K562 (cell line): ENCODE data around the gene AP2A2. TPM values are rescaled to one million over a fixed set of nuclear protein-coding genes. Genes with fewer than 3 reads are reported as not detected.

Experiments used
- ATAC-seq: fragments of 200-7000 bp; cut with Tn5 transposase; 3 replicates; pipeline ENCODE4 v1.9.1; 2020; ENCODE audit warnings: moderate library complexity
- BruUV-seq: library from RNA; stranded (reverse); fragments of 400-500 nt; replicated peaks from 2 replicates; lab custom pipeline; 2021; lab: Mats Ljungman, UMichigan
- CTCF ChIA-PET: fragments of 300-600 bp; formaldehyde crosslinking; extraction: SDS; loops from one replicate; lab custom pipeline; 2021; ENCODE audit warnings: low intra/inter-chr PET ratio; lab: Yijun Ruan, JAX
- POLR2A ChIA-PET: fragments of 300-600, 350-650 bp; sonication (Branson Sonifier 250); formaldehyde crosslinking; extraction: SDS; loops from one replicate; lab custom pipeline; 2021; ENCODE audit warnings: antibody characterized with exemption, inconsistent platforms; lab: Yijun Ruan, JAX
- DNase-seq, 4 experiments: peaks; one replicate each; pipeline versions ENCODE4 v3.0.0 to v3.0.0-alpha.2; 2011 to 2018; ENCODE audit warnings: low spot score in 3 of 4, mixed read lengths in 3 of 4; ENCODE audit errors: extremely low read depth in 1 of 4
- FAIRE-seq: peaks from 2 replicates; lab custom pipeline; 2011; peaks lifted over from hg19 to GRCh38; lab: Jason Lieb, UNC
- H2AFZ ChIP-seq: 2 replicates; pipeline ENCODE4 v1.6.0; 2011; ENCODE audit warnings: low read depth, low read length, control low read depth, inconsistent platforms
- H3K27ac ChIP-seq: fragments of 200-600 bp; 3 replicates; pipeline ENCODE4 v1.8.0; 2011; ENCODE audit warnings: low read depth, mild to moderate bottlenecking, control low read depth, inconsistent platforms, low read length, moderate library complexity, mixed read lengths; ENCODE audit errors: extremely low read depth
- H3K27me3 ChIP-seq, 2 experiments: fragments of 300-600 bp in 1 of 2; 2 replicates in 1 of 2; 3 replicates in 1 of 2; pipeline versions ENCODE4 v1.6.0 to v1.8.0; 2011; ENCODE audit warnings: inconsistent platforms in 2 of 2, low read length in 2 of 2, mild to moderate bottlenecking in 1 of 2, mixed read lengths in 1 of 2, moderate library complexity in 1 of 2; ENCODE audit not compliant: control insufficient read depth in 2 of 2, insufficient read depth in 2 of 2
- H3K36me3 ChIP-seq: fragments of 300-600 bp; 3 replicates; pipeline ENCODE4 v1.8.0; 2011; ENCODE audit warnings: mild to moderate bottlenecking, low read length, inconsistent platforms; ENCODE audit not compliant: control insufficient read depth, insufficient read depth
- H3K4me1 ChIP-seq, 2 experiments: fragments of 200-600 bp in 1 of 2; replicated peaks in 1 of 2; 2 replicates in 1 of 2; 3 replicates in 1 of 2; pipeline versions ENCODE4 v1.5.1 to v1.8.0; 2011; ENCODE audit warnings: inconsistent platforms in 2 of 2, low read length in 2 of 2, mild to moderate bottlenecking in 1 of 2, mixed read lengths in 1 of 2, moderate library complexity in 1 of 2; ENCODE audit not compliant: control insufficient read depth in 2 of 2, insufficient read depth in 2 of 2
- H3K4me2 ChIP-seq: 2 replicates; pipeline ENCODE4 v1.6.1; 2011; ENCODE audit warnings: low read length, control low read depth, inconsistent platforms, mixed read lengths; ENCODE audit not compliant: insufficient read depth
- H3K4me3 ChIP-seq: fragments of 200-600 bp; sonication (generic), shearing (Covaris generic); 2 replicates; pipeline ENCODE4 v1.5.1; 2016; ENCODE audit warnings: control low read depth, inconsistent platforms
- H3K79me2 ChIP-seq: fragments of 200-600 bp; 3 replicates; pipeline ENCODE4 v1.8.0; 2011; ENCODE audit warnings: low read length, inconsistent platforms; ENCODE audit not compliant: control insufficient read depth, insufficient read depth
- H3K9ac ChIP-seq, 2 experiments: 2 replicates each; pipeline versions ENCODE4 v1.6.0 to v1.6.1; 2011; ENCODE audit warnings: low read depth in 2 of 2, low read length in 2 of 2, control low read depth in 1 of 2, inconsistent platforms in 1 of 2, mild to moderate bottlenecking in 1 of 2, mixed read lengths in 1 of 2; ENCODE audit not compliant: insufficient read depth in 1 of 2
- H3K9me1 ChIP-seq: one replicate; pipeline ENCODE4 v1.6.0; 2011; ENCODE audit warnings: inconsistent platforms, mild to moderate bottlenecking, low read length, moderate library complexity; ENCODE audit not compliant: control insufficient read depth, insufficient read depth
- H3K9me3 ChIP-seq: replicated peaks from 2 replicates; pipeline ENCODE4 v1.5.1; 2011; ENCODE audit warnings: low read depth, low read length, inconsistent platforms; ENCODE audit not compliant: control insufficient read depth, insufficient read depth
- H4K20me1 ChIP-seq: replicated peaks from 2 replicates; pipeline ENCODE4 v1.6.1; 2011; ENCODE audit warnings: low read length, inconsistent platforms, mixed read lengths; ENCODE audit not compliant: control insufficient read depth, insufficient read depth
- BMI1 ChIP-seq: fragments of 150-350 bp; IDR thresholded peaks from 2 replicates; pipeline ENCODE4 v1.6.1; 2014; ENCODE audit warnings: low read length
- FOXP1 ChIP-seq: sonication (generic); formaldehyde crosslinking; IDR thresholded peaks from 2 replicates; pipeline ENCODE4 v1.8.0; 2022; ENCODE audit warnings: mild to moderate bottlenecking, missing genetic modification reagents
- HLTF ChIP-seq: fragments of 450-650 bp; IDR thresholded peaks from 2 replicates; pipeline ENCODE4 v1.6.1; 2016
- HNRNPLL ChIP-seq: fragments of 200-400 bp; formaldehyde crosslinking; IDR thresholded peaks from 2 replicates; pipeline ENCODE4 v1.6.1; 2017; ENCODE audit warnings: low read length, low read depth, mild to moderate bottlenecking; ENCODE audit not compliant: poor library complexity, severe bottlenecking
- MAZ ChIP-seq, 2 experiments: fragments of 450-650 bp in 1 of 2; sonication (generic) in 1 of 2; formaldehyde crosslinking; IDR thresholded peaks in 1 of 2; conservative IDR thresholded peaks in 1 of 2; 2 replicates each; pipeline versions ENCODE4 v1.4.0 to v1.5.0; 2020; ENCODE audit warnings: mild to moderate bottlenecking in 1 of 2, missing genetic modification reagents in 1 of 2
- MCM3 ChIP-seq: fragments of 450-650 bp; IDR thresholded peaks from 2 replicates; pipeline ENCODE4 v1.6.1; 2016
- MTA3 ChIP-seq: fragments of 450-650 bp; formaldehyde crosslinking; IDR thresholded peaks from 2 replicates; pipeline ENCODE4 v1.6.1; 2017; ENCODE audit warnings: mild to moderate bottlenecking, borderline replicate concordance
- OTX1 ChIP-seq: fragments of 450-650 bp; formaldehyde crosslinking; IDR thresholded peaks from 2 replicates; pipeline ENCODE4 v1.4.0; 2022; ENCODE audit warnings: mild to moderate bottlenecking
- SIN3B ChIP-seq: fragments of 450-650 bp; IDR thresholded peaks from 2 replicates; pipeline ENCODE4 v1.6.1; 2017; ENCODE audit warnings: low read depth, mild to moderate bottlenecking, moderate library complexity
- STAT5B ChIP-seq: fragments of 250-450 bp; sonication (Bioruptor Pico); IDR thresholded peaks from 2 replicates; pipeline ENCODE4 v1.8.0; 2021; ENCODE audit warnings: mild to moderate bottlenecking, inconsistent platforms
- ZNF124 ChIP-seq: sonication (generic); formaldehyde crosslinking; IDR thresholded peaks from 2 replicates; pipeline ENCODE4 v1.8.1; 2022; ENCODE audit warnings: missing genetic modification reagents
- WGBS: fragments of 100-300 bp; shearing (Covaris generic); methylation state at CpG from one replicate; pipeline ENCODE4 v1.1.6; 2016; ENCODE audit warnings: low coverage, mixed read lengths; ENCODE audit not compliant: insufficient coverage; ENCODE audit errors: missing lambda C conversion rate; 5-methylcytosine and 5-hydroxymethylcytosine counted together
- in situ Hi-C: fragments of 300-500 bp; cut with MboI; formaldehyde crosslinking; loops from 4 replicates; pipeline ENCODE4 v1.15.0; 2018; ENCODE audit warnings: inconsistent platforms, mixed read lengths
- intact Hi-C: fragments of 100-400 bp; cut with micrococcal nuclease; formaldehyde crosslinking; loops from 2 replicates; pipeline ENCODE4 v1.14.2; 2022
- polyA plus RNA-seq, 8 experiments: library from polyadenylated mRNA; depleted of rRNA in 4 of 8; stranded (reverse) in 5 of 8; unstranded in 3 of 8; fragments of >200 nt; fragmentation: Nextera tagmentation in 2 of 8; fragmentation: Illumina TruSeq in 1 of 8; extraction: Ambion mirVana in 2 of 8; extraction: Trizol in 1 of 8; gene quantifications; 2 replicates each; pipeline versions ENCODE4 v1.2.1 to v1.2.3, GENCODE V29; 2011 to 2014; ENCODE audit warnings: inconsistent platforms in 1 of 8, missing spikeins in 1 of 8
- total RNA-seq, 7 experiments: library from RNA; depleted of rRNA in 6 of 7; stranded (reverse); fragments of >200 nt in 6 of 7; fragmentation: Illumina TruSeq in 2 of 7; extraction: Trizol in 2 of 7; gene quantifications; 2 replicates each; pipeline versions ENCODE4 v1.2.1 to v1.2.3, GENCODE V29; 2011 to 2021; ENCODE audit warnings: low replicate concordance in 1 of 7

The AP2A2 gene
- total and polyA plus RNA-seq, 9 of the 15 experiments (the other 6 are each of a cell fraction or from before 2014, with no cell fraction given): 0.69 to 41.7 (median 15.2) TPM

GRCh38 chr11:889257-889656 lies 36.4 kb upstream of the AP2A2 start:
- TF ChIP-seq MAZ (CRISPR knock-in tag; conservative IDR thresholded peaks at IDR 0.05 in 1 of 2, IDR thresholded peaks at IDR 0.05 in 1 of 2) (no peak), SIN3B (no peak), MCM3 (no peak), ZNF124 (CRISPR knock-in tag) (no peak), BMI1 (no peak), HLTF (no peak), FOXP1 (CRISPR knock-in tag) (no peak), HNRNPLL (no peak), MTA3 (no peak), OTX1 (no peak), STAT5B (CRISPR knock-in tag) (no peak)
- H3K9me1 ChIP-seq: no peaks in the 10 kb centered on the region
- ATAC-seq (no peak), DNase-seq (no peak), FAIRE-seq (no peak)
- 0 out of 4 replicates have a peak overlapping the region, but pooled peaks of 1 of the 2 experiments have one; percentile 52 for H3K9ac ChIP-seq
- no peak overlapping the region for H3K4me3 ChIP-seq
- CTCF ChIA-PET: no interaction called here
- intact Hi-C loops: no loop called here
- H3K4me2 ChIP-seq: no peak overlapping the region
- BruUV-seq: no TSS peak
- H3K9me3 ChIP-seq: no peaks in the 10 kb centered on the region
- H4K20me1 ChIP-seq: no peaks in the 10 kb centered on the region
- no peak overlapping the region for H3K27ac ChIP-seq
- in situ Hi-C loops: no loop called here
- POLR2A ChIA-PET: no interaction called here
- peaks cover 0 to 61% of the 10 kb centered on the region in 2 experiments; a peak in 2 of 5 replicates for H3K4me1 ChIP-seq
- 90% methylated on average over 9 of the region's 13 CpGs for WGBS
- no peaks in the 10 kb centered on the region for H3K79me2 ChIP-seq
- H3K27me3 ChIP-seq: no peaks in the 10 kb centered on the region
- peaks cover 57% of the 10 kb centered on the region; the same call in 1 of the 3 replicates for H3K36me3 ChIP-seq
- no peak overlapping the region for H2AFZ ChIP-seq
